Neural progenitor cell (in vitro differentiated cells): ENCODE results near the gene DGKD.

Experiments used
- EZH2 ChIP-seq: fragments of 200-600 bp; sonication (generic); IDR thresholded peaks from 2 replicates; pipeline ENCODE4 v1.6.1; 2017; ENCODE audit warnings: antibody characterized with exemption, mild to moderate bottlenecking, moderate library complexity
- EZH2phosphoT487 ChIP-seq: fragments of 200-600 bp; sonication (generic); IDR thresholded peaks from 2 replicates; pipeline ENCODE4 v1.6.1; 2017; ENCODE audit warnings: antibody characterized with exemption
- TF ChIP-seq, protein P1 (sequence below): fragments of 200-600 bp; sonication (generic); IDR thresholded peaks from 2 replicates; pipeline ENCODE4 v1.5.1; 2017; ENCODE audit warnings: antibody characterized with exemption, mild to moderate bottlenecking

DNA sequence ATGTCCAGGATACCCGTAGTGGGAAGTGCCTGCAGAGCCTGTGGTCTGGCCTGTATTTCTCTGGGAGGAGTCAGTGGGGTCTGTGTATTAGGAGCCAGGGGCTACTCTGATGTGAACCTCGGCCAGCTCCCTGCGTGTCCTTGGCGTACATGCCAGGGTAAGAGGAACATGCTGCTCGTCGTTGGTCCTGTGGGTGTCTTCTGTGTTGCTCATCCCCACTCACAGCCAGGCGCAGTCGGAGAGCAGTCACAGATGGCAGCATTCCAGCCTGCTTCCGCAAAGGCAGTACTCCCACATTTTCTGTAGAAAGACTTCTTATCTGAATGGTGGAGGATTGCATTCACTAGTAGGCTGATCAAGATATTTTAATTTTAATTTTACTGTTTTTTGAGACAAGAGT is 84.9 kb downstream of the DGKD start:
- TF ChIP-seq EZH2: no peak
- TF ChIP-seq, protein P1, sequence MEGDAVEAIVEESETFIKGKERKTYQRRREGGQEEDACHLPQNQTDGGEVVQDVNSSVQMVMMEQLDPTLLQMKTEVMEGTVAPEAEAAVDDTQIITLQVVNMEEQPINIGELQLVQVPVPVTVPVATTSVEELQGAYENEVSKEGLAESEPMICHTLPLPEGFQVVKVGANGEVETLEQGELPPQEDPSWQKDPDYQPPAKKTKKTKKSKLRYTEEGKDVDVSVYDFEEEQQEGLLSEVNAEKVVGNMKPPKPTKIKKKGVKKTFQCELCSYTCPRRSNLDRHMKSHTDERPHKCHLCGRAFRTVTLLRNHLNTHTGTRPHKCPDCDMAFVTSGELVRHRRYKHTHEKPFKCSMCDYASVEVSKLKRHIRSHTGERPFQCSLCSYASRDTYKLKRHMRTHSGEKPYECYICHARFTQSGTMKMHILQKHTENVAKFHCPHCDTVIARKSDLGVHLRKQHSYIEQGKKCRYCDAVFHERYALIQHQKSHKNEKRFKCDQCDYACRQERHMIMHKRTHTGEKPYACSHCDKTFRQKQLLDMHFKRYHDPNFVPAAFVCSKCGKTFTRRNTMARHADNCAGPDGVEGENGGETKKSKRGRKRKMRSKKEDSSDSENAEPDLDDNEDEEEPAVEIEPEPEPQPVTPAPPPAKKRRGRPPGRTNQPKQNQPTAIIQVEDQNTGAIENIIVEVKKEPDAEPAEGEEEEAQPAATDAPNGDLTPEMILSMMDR: no peak
- no peak for TF ChIP-seq EZH2phosphoT487
